GM12878 (cell line): ENCODE data around the gene ARHGAP45. TPM values are rescaled to one million over a fixed set of nuclear protein-coding genes. Genes with fewer than 3 reads are reported as not detected.

Experiments used
- ATF3 ChIP-seq: IDR thresholded peaks from 2 replicates; pipeline ENCODE4 v1.6.1; 2011; ENCODE audit warnings: low read depth, mild to moderate bottlenecking, low read length, moderate library complexity, borderline replicate concordance; ENCODE audit errors: extremely low read depth
- CBX3 ChIP-seq: fragments of 200-600 bp; sonication (generic); IDR thresholded peaks from 2 replicates; pipeline ENCODE4 v1.6.1; 2016; ENCODE audit warnings: low read depth, borderline replicate concordance
- CBX5 ChIP-seq: sonication (generic); IDR thresholded peaks from 2 replicates; pipeline ENCODE4 v1.6.1; 2016; ENCODE audit warnings: low read depth, moderate library complexity, mild to moderate bottlenecking, inconsistent platforms
- CEBPB ChIP-seq, 2 experiments: fragments of 150-350 bp in 1 of 2; IDR thresholded peaks; 2 replicates each; pipeline ENCODE4 v1.6.1; 2012 to 2014; ENCODE audit warnings: low read depth in 2 of 2, low read length in 2 of 2, borderline replicate concordance in 1 of 2, inconsistent platforms in 1 of 2
- CHD1 ChIP-seq: IDR thresholded peaks from 2 replicates; pipeline ENCODE4 v1.6.1; 2012; ENCODE audit warnings: low read depth, low read length, improper control_type of control experiment
- CHD2 ChIP-seq: IDR thresholded peaks from 2 replicates; pipeline ENCODE4 v1.6.1; 2011; ENCODE audit warnings: low read depth, low read length, improper control_type of control experiment, borderline replicate concordance
- EZH2 ChIP-seq: IDR thresholded peaks from 2 replicates; pipeline ENCODE4 v1.6.1; 2012; ENCODE audit warnings: low read depth, mild to moderate bottlenecking, control low read depth, inconsistent platforms, low read length, borderline replicate concordance; ENCODE audit not compliant: control insufficient read depth
- KLF5 ChIP-seq: fragments of 450-650 bp; IDR thresholded peaks from 2 replicates; pipeline ENCODE4 v1.6.1; 2014; ENCODE audit warnings: mild to moderate bottlenecking; ENCODE audit not compliant: partially characterized antibody
- MTA2 ChIP-seq: fragments of 450-650 bp; IDR thresholded peaks from 2 replicates; pipeline ENCODE4 v1.6.1; 2016; ENCODE audit warnings: low read depth, mild to moderate bottlenecking, moderate library complexity
- MTA3 ChIP-seq: IDR thresholded peaks from 2 replicates; pipeline ENCODE4 v1.6.1; 2012; ENCODE audit warnings: low read length, inconsistent platforms, borderline replicate concordance
- NR2C1 ChIP-seq: fragments of 450-650 bp; IDR thresholded peaks from 2 replicates; pipeline ENCODE4 v1.6.1; 2017; ENCODE audit warnings: antibody characterized with exemption, mild to moderate bottlenecking, moderate library complexity
- NR2C2 ChIP-seq: IDR thresholded peaks from 2 replicates; pipeline ENCODE4 v1.6.1; 2011; ENCODE audit warnings: borderline replicate concordance, low read depth; ENCODE audit not compliant: control insufficient read depth, insufficient read length
- NR2F1 ChIP-seq: fragments of 450-650 bp; conservative IDR thresholded peaks from 2 replicates; pipeline ENCODE4 v1.6.1; 2017; ENCODE audit warnings: mild to moderate bottlenecking
- RFX5 ChIP-seq: IDR thresholded peaks from 2 replicates; pipeline ENCODE4 v1.6.1; 2011; ENCODE audit warnings: low read depth, low read length, improper control_type of control experiment
- SKIL ChIP-seq: fragments of 450-650 bp; IDR thresholded peaks from 2 replicates; pipeline ENCODE4 v1.6.1; 2017; ENCODE audit warnings: mild to moderate bottlenecking, low read depth, inconsistent platforms; ENCODE audit not compliant: poor library complexity, severe bottlenecking
- TCF7 ChIP-seq: IDR thresholded peaks from 2 replicates; pipeline ENCODE4 v1.6.1; 2014; ENCODE audit warnings: antibody characterized with exemption, borderline replicate concordance
- ZBTB4 ChIP-seq: fragments of 450-650 bp; formaldehyde crosslinking; IDR thresholded peaks from 2 replicates; pipeline ENCODE4 v1.4.0; 2022; ENCODE audit warnings: mild to moderate bottlenecking, moderate library complexity
- ZBTB40 ChIP-seq: fragments of 450-650 bp; IDR thresholded peaks from 2 replicates; pipeline ENCODE4 v1.6.1; 2016; ENCODE audit warnings: mild to moderate bottlenecking, moderate library complexity, borderline replicate concordance
- ZNF24 ChIP-seq: fragments of 450-650 bp; IDR thresholded peaks from 2 replicates; pipeline ENCODE4 v1.6.1; 2017; ENCODE audit warnings: antibody characterized with exemption, mild to moderate bottlenecking
- ZNF274 ChIP-seq: IDR thresholded peaks from one replicate; pipeline ENCODE4 v1.8.0; 2011; ENCODE audit not compliant: insufficient read length, insufficient read depth
- polyA plus RNA-seq, 11 experiments: library from polyadenylated mRNA; depleted of rRNA in 4 of 11; unstranded in 6 of 11; stranded (reverse) in 5 of 11; fragments of >200 nt; fragmentation: Nextera tagmentation in 4 of 11; fragmentation: Illumina TruSeq in 1 of 11; extraction: Ambion mirVana in 4 of 11; extraction: Trizol in 1 of 11; gene quantifications; 1 replicate in 1 of 11; 2 replicates in 10 of 11; pipeline versions ENCODE4 v1.2.1 to v1.2.3, GENCODE V29; 2011 to 2016; ENCODE audit warnings: inconsistent platforms in 2 of 11, missing spikeins in 2 of 11, low read depth in 1 of 11
- total RNA-seq, 4 experiments: library from RNA; depleted of rRNA in 3 of 4; stranded (reverse); fragments of >200 nt in 3 of 4; fragmentation: Illumina TruSeq in 1 of 4; extraction: Trizol in 1 of 4; gene quantifications; 2 replicates each; pipeline versions ENCODE4 v1.2.1 to v1.2.3, GENCODE V29; 2013 to 2021

The ARHGAP45 gene
- total and polyA plus RNA-seq, 10 of the 15 experiments (the other 5 are each of a cell fraction or from before 2014, with no cell fraction given): 1.4 to 151 (median 59.9) TPM

GRCh38 chr19:1131718-1132551 lies 65.0 kb downstream of the ARHGAP45 start (continued):
- peak; percentile 48; the same call in 1 of the 2 replicates for TF ChIP-seq ZBTB40
- TF ChIP-seq MTA2: no peak
- no peak for TF ChIP-seq TCF7
- TF ChIP-seq ATF3: no peak
- TF ChIP-seq ZBTB4 (CRISPR knock-in tag): no peak
- TF ChIP-seq CEBPB (IDR thresholded peaks at IDR 0.05; ENCODE audit: borderline replicate concordance in 1 of 2, low read depth in 2 of 2, low read length in 2 of 2): no peak
- TF ChIP-seq CHD1: no peak
- no peak for TF ChIP-seq NR2C1
- no peak for TF ChIP-seq ZNF24
- TF ChIP-seq MTA3: no peak
- no peak for TF ChIP-seq NR2C2
- TF ChIP-seq RFX5: no peak
- no peak for TF ChIP-seq CBX5
- no peak for TF ChIP-seq CBX3
- TF ChIP-seq EZH2: no peak
- TF ChIP-seq SKIL: no peak
- TF ChIP-seq CHD2: no peak
- peak; percentile 48; the same call in 1 of the 2 replicates for TF ChIP-seq NR2F1
- no peak for TF ChIP-seq KLF5
- no peak for TF ChIP-seq ZNF274
